Stromal cell of bone marrow (primary cell): ENCODE results near the gene GSTM3.
"Not testable (repeated sequence)": the region's sequence is repeated elsewhere in the genome, so short reads cannot be mapped to it uniquely, and the experiment has no call there.

Experiments
- DNase-seq: peaks from one replicate; pipeline ENCODE4 v3.0.0-alpha.2; 2012; ENCODE audit warnings: low read depth

GSTM3 gene

DNA sequence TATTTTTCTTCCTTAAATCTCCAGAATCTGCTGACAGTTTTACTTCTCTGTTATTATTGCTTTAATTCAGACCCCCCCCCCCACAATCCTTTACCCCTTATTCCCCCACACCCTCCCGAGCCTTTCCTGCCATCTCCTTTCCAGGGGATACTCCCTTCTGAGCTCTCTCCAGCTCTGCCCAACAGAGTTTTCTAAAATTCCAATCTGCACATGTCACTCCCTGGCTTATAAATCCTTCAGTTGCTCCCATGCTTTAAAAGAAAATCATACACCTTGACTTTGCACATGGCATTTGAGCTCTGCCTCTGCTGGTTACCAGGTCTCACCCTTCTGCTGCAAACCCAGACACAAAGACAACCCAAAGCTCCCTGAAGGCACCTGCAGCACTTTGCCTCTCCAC is 34.6 kb upstream of the GSTM3 start:
- no peak for DNase-seq

DNA sequence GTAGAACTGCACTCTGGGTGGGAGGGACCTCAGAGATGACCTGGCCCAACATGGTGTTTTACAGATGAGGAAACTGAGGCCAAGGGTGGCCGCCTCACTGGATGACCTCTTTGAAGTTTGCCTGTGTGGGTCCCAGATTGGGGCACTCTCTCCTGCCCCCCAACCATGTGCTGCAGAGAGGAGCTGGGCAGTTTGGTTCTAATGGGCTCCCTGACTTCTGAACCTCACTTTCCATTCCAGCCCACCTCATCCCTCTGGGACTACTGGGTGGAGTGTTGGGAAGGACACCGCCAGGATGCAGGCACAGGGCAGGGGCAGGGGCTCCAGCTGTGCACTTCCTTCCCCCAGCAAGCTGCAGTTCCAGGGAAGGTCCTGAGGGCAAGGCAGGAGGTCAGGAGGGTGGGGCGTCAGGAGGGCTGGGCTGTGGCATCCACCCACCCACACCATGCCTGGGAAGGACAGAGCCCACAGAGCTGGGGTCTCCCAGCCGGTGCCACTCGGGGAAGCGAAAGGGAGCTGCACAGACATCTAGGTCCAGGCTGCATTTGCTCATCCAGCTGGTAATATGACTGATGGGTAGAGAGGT is 33.2 kb upstream of the GSTM3 start:
- no peak for DNase-seq

DNA sequence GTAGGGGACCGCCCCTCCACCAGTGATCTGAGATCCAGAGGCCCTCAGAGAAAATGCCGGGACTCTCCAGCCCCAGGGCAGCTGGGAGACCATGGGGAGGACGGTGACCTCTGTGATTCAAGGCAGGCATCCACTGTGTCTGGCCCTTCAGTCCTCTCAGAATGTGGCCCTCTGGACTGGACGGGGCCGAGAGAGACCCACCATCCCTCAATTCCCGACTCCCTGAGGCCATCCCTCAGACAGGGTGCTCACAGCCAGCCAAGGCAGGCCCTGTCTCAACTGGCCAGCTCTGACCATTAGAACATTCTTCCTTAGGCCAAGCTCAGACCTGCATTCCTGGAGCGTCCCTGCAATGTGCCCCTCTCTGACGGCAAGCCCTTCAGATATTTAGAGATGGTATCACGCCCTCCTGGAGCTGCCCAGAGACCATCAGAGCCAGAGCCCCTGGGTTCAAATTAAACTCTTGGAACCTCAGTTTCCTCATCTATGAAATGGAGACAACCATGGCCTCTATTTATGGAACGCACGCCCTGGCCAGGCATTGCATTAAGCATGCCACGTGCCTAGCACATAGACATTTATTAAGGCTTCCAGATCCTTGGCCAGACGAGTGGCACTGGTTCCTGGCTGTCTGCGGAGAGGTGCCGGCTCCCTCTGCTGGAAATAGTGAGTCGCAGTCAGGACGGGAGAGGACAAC is 32.5 kb upstream of the GSTM3 start:
- peak; percentile 86 for DNase-seq

GRCh38 chr1:109772658-109773202 is 31.9 kb upstream of the GSTM3 start:
- no peak for DNase-seq

DNA sequence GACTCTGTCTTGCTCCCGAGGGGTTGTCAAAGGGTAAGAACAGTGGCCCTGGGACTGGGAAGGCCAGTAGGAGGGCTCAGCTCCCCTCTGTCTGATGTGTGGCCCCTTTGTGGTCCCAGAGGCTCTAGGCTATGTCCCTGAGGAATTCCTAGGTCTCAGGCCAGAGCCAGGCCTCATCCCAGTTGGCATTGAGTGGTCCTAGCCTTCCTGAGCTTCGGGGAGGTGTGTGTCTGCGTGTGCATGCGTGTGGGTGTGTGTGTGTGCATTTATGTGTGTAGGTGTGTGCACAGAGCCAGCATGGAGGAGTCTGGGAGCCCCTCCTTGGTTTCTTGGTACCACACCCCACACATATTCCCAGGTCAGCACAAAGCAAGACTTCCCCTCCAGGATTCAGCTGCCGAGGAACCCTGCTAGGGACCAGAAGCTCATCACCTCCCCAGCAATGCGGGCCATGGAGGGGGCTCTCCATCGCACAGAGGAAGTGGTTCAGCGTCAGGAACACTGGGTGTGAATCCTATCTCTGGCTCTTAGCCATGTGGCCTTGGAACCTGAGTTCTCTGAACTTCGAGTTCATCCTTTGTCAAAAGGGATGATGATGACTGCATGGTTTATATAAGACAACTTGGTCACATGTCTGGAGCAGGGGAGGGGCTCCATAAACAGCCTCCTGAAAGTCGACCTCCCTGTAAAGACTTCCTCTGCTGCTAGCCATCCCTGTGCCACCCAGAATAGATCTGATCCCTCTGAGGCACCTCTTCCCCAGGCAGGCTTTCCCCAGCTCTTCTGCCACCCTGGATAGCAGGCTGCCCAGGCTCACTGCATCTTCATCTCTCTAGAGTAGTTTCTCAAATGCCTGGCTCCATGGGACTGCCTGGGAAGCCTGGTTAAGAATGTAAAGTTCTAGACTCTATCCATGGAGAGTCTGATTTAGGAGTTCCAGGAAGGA is 31.1 kb upstream of the GSTM3 start:
- DNase-seq, result no peak

GRCh38 chr1:109770331-109771095 is 29.7 kb upstream of the GSTM3 start:
- no peak for DNase-seq

GRCh38 chr1:109769330-109770078 is 28.7 kb upstream of the GSTM3 start:
- DNase-seq, result peak; percentile 43

DNA sequence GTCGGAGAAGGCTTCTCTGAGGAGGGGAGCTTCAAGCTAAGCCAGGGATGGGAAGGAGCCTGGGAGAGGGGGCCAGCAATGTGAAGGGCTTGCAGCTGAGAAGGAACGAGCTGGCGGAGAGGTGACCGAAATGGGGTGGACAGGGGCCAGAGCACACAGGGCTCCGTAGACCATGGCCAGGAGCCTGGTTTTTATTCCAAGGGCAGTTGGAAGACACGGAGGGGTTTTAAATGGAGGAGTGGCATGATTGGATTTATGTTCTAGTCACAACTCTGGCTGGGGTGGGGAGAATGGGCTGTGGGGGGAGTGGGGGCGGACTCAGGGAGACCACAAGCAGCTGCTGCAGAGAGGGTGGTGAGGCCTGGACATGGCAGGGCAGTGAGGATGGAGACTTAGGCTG is 28.0 kb upstream of the GSTM3 start:
- DNase-seq, result no peak

DNA sequence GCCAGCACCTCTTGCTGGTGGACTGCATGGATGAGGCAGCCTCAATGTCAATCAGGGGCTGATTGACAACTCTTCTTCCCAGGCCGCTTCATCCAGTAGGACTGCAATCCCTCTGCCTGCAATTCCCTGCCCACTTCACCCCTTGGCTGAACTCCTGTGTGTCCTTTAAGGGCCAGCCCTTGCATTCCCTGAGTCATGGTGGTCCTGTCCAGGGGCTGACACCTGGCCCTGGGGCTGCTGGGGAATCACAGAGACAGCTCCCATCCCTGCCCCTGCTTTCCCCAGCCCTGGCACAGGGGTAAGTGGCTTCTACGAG is 27.5 kb upstream of the GSTM3 start:
- DNase-seq, result no peak

- no peak for DNase-seq
These were observed 26.9 kb upstream of the GSTM3 start for GRCh38 chr1:109767637-109768334.

GRCh38 chr1:109766991-109767636 is 26.3 kb upstream of the GSTM3 start:
- DNase-seq, result not testable (repeated sequence)

DNA sequence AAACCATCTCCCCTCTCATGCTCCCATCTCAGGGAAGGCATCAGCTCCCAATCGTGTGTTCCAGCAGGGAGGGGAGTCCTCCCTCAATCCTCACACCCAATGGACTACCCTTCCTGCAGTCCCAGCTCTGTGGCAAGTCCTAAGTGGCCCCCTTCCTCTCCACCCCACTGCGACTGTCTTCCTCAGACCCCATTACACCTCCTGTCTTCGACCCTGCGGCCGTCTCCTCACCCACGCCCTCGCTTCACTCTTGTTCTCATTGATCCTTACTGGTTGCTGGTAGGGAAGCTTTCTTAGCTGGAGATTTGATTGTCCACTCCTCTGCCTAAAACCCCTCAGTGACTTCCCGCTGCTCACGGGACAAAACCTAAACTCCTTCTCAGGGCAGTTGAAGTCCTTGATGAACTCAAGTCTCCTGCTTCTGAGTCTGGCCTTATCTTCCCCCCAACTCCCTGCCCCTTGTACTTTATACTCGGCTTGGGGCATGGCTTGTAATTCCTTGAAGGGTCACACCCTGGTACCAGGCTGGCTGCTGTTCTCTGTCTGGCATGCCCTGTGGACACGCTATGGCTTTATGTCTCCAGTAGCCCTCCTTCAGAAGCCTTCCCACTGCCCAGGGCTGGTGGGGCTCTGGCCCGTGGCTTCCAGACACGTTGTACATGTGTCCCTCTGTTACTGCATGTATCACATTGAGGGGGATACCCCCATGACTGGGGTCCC is 25.2 kb upstream of the GSTM3 start:
- DNase-seq, result no peak

- no peak for DNase-seq
These were observed 24.6 kb upstream of the GSTM3 start for GRCh38 chr1:109765483-109765815.

- DNase-seq, result no peak
These were observed 24.0 kb upstream of the GSTM3 start for GRCh38 chr1:109764561-109765482.

DNA sequence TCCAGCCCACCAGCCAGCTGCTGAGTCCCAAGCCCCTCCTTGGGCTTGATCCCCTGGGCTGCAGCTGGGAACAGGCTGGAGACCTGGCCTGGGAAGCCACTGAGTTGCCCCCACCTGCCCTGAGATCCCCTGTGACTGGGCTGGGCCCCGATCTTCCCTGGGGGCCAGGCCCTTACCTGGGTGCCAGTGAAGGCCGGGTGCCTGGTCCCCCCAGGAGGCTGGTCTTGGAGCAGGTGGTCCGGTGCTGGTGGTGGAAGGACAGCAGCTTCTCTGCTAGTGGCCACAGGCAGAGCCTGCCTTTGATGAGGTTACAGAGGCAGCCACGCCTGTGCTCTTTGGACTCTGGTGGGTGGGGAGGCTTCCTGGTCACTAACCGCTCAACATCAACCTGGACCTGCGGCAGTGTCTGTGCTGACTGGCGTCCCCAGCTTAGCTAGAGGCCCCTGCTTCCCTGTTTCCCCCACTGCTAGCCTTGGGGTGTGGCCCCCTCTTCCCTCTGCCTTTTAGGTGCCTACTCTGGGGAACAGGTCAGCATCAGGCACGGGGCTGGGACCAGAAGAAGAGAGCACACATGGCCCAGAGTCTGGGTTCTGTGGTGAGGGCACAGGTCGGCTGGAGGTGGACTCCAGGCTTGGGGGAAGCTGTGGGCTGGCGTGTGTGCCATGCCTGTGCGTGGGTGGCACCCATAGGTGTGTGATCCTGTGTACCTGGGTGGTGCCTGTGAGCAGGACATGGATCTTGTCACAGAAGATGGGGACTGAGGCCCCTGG is 23.0 kb upstream of the GSTM3 start, which contains the start of gene EPS8L3:
Gene EPS8L3 (minus strand): TSS at position 278 of the 770 bp plus-strand sequence. CDS start 2,174 bp downstream, outside the sequence.
- DNase-seq, result no peak

DNA sequence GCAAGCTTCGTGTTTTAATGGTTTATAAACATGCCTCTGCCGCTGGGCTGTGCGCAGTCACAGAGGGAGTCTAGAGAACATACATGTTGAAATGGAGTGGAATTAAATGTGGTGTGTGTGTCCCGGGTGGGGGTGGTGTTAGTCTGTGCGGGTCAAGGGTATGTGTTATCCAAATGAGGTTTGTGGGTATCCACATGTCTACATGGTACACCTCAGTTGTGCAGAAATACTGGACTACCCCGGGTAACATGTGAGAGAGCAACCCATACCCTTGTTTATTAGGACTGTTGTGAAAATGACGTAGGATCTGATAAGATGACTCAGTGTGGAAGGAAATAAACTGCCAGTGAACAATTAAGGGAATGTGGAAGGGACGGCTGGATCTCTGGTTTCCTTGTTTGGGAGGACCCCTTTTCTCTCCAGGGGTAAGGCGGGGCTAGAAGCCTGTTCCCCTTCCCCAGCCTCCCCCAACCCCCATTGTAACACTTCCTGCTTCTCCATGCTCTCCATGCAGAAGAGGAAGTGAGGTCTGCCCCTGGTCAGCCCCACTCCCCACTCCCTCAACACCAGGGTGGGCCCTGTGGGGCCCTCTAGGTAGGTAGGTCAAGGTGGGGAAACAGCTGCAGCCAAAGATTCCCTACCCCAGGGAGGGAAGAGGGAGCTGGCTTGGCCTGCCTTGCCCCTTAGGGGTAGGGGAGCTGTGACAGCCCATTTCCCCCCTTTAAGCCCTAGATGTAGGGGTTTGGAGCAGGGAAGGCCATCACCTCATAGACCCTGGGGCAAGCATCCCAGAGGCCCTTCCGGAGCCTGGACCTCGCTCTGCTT is 22.2 kb upstream of the GSTM3 start:
- no peak for DNase-seq
